RWPE2 (cell line): Measurements from ENCODE around the gene RPS6KA4.

Source experiments
- ATAC-seq: fragments of 200-7000 bp; cut with Tn5 transposase; 3 replicates; pipeline ENCODE4 v1.9.1; 2021; ENCODE audit warnings: low read depth
- DNase-seq: peaks from one replicate; pipeline ENCODE4 v3.0.0-alpha.2; 2020; ENCODE audit warnings: low spot score
- H3K27ac ChIP-seq: fragments of 450-650 bp; 2 replicates; pipeline ENCODE4 v1.5.1; 2017; ENCODE audit warnings: mild to moderate bottlenecking; ENCODE audit not compliant: poor library complexity, severe bottlenecking
- H3K27me3 ChIP-seq: fragments of 250-450 bp; sonication (Bioruptor Pico); 2 replicates; pipeline ENCODE4 v1.5.1; 2021; ENCODE audit warnings: mild to moderate bottlenecking, moderate library complexity; ENCODE audit not compliant: insufficient read depth, poor library complexity, severe bottlenecking
- H3K36me3 ChIP-seq: fragments of 250-450 bp; sonication (Bioruptor Pico); 2 replicates; pipeline ENCODE4 v1.5.1; 2020; ENCODE audit warnings: low read depth, mild to moderate bottlenecking, moderate library complexity
- H3K4me1 ChIP-seq: fragments of 250-450 bp; sonication (Bioruptor Pico); 2 replicates; pipeline ENCODE4 v1.5.1; 2021; ENCODE audit warnings: mild to moderate bottlenecking, moderate library complexity; ENCODE audit not compliant: insufficient read depth, poor library complexity, severe bottlenecking
- H3K4me3 ChIP-seq: fragments of 250-450 bp; sonication (Bioruptor Pico); 2 replicates; pipeline ENCODE4 v1.5.1; 2021; ENCODE audit warnings: mild to moderate bottlenecking, moderate library complexity; ENCODE audit not compliant: severe bottlenecking
- H3K9me3 ChIP-seq: fragments of 250-450 bp; sonication (Bioruptor Pico); 2 replicates; pipeline ENCODE4 v1.5.1; 2021; ENCODE audit warnings: mild to moderate bottlenecking, moderate library complexity; ENCODE audit not compliant: severe bottlenecking
- TF ChIP-seq, protein P1 (sequence below): fragments of 450-650 bp; IDR thresholded peaks from one replicate; pipeline ENCODE4 v1.5.1; 2017; ENCODE audit warnings: mild to moderate bottlenecking, moderate library complexity; ENCODE audit not compliant: poor library complexity, severe bottlenecking

RPS6KA4 gene

DNA sequence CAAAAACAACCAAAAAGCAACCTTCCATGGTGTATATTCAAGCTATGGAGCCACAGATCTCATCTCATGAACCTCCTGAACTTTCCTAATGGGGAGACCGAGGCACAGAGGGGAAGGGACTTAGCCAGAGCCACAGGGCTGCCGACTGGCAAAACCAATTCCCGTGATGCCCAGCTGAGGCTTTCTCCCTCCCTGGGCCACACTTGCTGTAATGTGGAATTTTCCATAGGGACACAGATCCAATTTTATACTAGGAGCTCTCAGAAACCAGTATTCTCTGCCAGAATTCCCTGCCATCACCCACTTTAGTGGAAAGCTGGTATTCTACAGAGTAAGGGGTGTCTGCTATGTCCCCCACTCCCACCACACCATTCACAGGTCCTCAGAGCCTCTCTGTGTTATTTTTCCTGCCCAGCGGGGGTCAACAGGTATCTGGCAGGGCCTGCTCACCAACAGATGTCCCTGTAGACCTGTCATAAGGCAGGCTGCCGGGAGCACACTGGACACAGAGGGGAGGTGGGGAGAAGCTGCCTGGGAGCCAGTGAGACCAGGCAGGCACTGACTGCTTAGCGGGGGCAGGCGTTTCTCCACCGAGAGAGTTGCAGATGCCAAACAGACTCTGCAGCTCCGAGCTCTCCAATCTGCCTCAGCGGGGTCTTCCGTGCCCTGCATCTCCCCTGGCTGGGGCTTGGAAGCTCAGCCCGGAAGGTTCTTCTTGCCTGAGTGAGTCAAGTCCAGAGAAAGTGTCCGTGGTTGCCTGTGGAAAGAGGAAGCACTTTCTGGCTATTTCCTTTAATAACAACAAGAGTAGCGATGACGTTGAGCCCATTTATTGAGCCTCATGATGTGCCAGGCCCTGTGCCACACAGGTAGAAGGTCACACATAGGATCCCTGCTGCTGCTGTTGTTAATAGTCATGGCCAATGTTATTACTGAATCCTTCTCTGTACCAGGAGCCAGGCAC is 26.3 kb downstream of the RPS6KA4 start:
- DNase-seq (no peak), ATAC-seq (no peak)
- no peaks in the 10 kb centered on the region for H3K9me3 ChIP-seq
- no peaks in the 10 kb centered on the region for H3K27me3 ChIP-seq
- H3K4me1 ChIP-seq: no peaks in the 10 kb centered on the region
- no peak overlapping the region for H3K4me3 ChIP-seq
- H3K27ac ChIP-seq: no peak overlapping the region
- H3K36me3 ChIP-seq: no peaks in the 10 kb centered on the region
- TF ChIP-seq, protein P1, sequence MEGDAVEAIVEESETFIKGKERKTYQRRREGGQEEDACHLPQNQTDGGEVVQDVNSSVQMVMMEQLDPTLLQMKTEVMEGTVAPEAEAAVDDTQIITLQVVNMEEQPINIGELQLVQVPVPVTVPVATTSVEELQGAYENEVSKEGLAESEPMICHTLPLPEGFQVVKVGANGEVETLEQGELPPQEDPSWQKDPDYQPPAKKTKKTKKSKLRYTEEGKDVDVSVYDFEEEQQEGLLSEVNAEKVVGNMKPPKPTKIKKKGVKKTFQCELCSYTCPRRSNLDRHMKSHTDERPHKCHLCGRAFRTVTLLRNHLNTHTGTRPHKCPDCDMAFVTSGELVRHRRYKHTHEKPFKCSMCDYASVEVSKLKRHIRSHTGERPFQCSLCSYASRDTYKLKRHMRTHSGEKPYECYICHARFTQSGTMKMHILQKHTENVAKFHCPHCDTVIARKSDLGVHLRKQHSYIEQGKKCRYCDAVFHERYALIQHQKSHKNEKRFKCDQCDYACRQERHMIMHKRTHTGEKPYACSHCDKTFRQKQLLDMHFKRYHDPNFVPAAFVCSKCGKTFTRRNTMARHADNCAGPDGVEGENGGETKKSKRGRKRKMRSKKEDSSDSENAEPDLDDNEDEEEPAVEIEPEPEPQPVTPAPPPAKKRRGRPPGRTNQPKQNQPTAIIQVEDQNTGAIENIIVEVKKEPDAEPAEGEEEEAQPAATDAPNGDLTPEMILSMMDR: no peak

DNA sequence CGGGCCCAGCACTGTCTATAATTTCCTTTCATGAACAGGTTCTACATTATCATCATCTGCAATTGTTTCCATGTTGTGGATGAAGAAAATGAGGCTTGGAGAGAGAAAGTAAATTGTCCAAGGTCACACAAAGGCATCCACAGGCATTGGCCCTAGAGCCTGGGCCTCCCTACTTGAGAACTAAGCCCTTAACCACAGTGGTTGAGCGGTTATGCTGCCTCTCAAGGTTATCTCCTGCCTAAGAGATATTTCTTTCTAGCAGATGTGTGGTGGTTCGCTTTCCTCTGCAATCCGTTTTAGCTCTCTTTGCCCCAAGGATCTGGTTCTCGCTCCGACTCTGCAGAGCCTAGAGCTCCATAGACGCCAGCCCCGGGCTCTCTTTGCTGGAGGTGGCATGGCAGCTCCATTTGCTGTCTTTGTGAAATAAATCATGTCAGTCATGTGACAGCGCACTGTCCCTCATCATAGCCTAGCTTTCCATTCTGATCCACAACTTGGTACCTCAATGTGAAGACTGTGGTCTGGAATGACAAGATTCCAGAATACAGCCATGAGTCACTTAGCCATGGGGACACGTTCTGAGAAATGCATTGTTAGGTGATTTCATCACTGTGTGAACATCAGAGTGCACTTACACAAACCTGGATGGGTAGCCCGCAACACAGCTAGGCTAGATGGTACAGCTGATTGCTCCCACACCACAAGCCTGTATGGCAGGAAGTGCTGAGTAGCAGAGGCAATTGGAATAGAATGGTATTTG is 27.2 kb downstream of the RPS6KA4 start:
- TF ChIP-seq, protein P1: no peak
- no peaks in the 10 kb centered on the region for H3K36me3 ChIP-seq
- H3K4me3 ChIP-seq: no peak overlapping the region
- H3K4me1 ChIP-seq: no peaks in the 10 kb centered on the region
- no peaks in the 10 kb centered on the region for H3K9me3 ChIP-seq
- ATAC-seq: peak; percentile 34; the same call in 2 of the 3 replicates
- H3K27ac ChIP-seq: no peak overlapping the region
- no peaks in the 10 kb centered on the region for H3K27me3 ChIP-seq
- DNase-seq: no peak

DNA sequence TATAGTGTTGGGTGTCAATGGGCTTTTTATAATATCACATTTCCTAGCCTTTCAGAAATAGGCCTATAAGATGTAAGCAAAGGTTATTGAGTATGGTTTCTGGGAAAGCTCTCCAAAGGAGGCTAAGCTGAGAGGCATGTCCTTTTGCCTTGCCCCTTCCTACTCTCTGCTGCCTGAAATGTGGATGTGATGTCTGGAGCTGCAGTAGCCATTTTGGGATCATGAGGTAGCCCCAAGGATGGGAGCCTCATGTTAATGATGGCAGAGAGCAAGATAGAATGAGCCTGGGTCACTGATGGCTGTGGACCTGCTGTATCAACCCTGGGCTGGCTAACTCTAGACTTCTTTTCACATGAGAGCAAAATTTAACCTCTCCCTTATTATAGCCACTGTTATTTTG is 29.0 kb downstream of the RPS6KA4 start:
- no peak for ATAC-seq
- no peak overlapping the region for H3K27ac ChIP-seq
- no peaks in the 10 kb centered on the region for H3K4me1 ChIP-seq
- no peaks in the 10 kb centered on the region for H3K36me3 ChIP-seq
- no peak overlapping the region for H3K4me3 ChIP-seq
- no peaks in the 10 kb centered on the region for H3K27me3 ChIP-seq
- no peaks in the 10 kb centered on the region for H3K9me3 ChIP-seq
- TF ChIP-seq, protein P1: no peak
- no peak for DNase-seq

DNA sequence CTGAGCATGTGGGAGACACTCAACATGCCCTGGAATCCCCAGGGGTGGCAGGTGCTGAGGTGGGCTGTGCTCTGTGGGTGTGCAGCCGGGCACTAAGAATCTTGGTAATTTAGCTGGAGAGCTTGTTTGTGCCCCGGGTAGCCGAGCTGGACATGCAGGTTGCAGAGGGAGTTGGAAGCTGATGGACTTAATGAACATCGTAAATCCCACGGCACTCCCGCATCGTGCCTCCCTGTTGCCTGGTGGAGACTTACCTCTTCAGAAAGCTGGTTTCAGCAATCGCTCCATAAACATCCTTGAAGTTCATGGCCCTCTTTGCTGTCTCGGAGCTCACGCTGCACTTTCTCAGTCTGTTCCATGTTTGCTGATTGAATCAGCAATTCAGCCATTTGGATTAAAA is 29.9 kb downstream of the RPS6KA4 start:
- Histone ChIP-seq H3K9me3 (no peaks in the 10 kb centered on the region), H3K27me3 (no peaks in the 10 kb centered on the region), H3K4me3 (no peak overlapping the region), H3K27ac (no peak overlapping the region), H3K36me3 (no peaks in the 10 kb centered on the region), H3K4me1 (no peaks in the 10 kb centered on the region)
- TF ChIP-seq, protein P1: no peak
- no peak for DNase-seq
- ATAC-seq: no peak
